Esophagus squamous epithelium (tissue), 5 donors: ENCODE measurements around the gene KRTAP6-2. TPM values are rescaled to one million over a fixed set of nuclear protein-coding genes. Genes with fewer than 3 reads are reported as not detected.

ENCODE experiments used
- DNase-seq: peaks from one replicate; lab custom pipeline; 2025; lab: John Stamatoyannopoulos, UW
- H3K27ac ChIP-seq, 4 donors: fragments of 200-600 bp; sonication (generic); one replicate each; pipeline ENCODE4 v1.5.1; 2016 to 2019; ENCODE audit warnings: mild to moderate bottlenecking in 1 of 4
- H3K27me3 ChIP-seq, 4 donors: fragments of 200-600 bp; sonication (generic); 1 replicate in 3 of 4; 2 replicates in 1 of 4; pipeline versions ENCODE4 v1.5.1 to v1.6.0; 2017 to 2021; ENCODE audit warnings: antibody characterized with exemption in 1 of 4
- H3K36me3 ChIP-seq, 3 donors: fragments of 200-600 bp; sonication (generic); one replicate each; pipeline ENCODE4 v1.5.1; 2016 to 2019
- H3K4me1 ChIP-seq, 3 donors: fragments of 200-600 bp; sonication (generic); one replicate each; pipeline ENCODE4 v1.5.1; 2017 to 2019
- H3K4me3 ChIP-seq, 4 donors: fragments of 200-600 bp; sonication (generic); 1 replicate in 3 of 4; 2 replicates in 1 of 4; pipeline ENCODE4 v1.5.1; 2016 to 2019; ENCODE audit warnings: mild to moderate bottlenecking in 2 of 4, moderate library complexity in 1 of 4
- H3K9me3 ChIP-seq, 3 donors: fragments of 200-600 bp; sonication (generic); one replicate each; pipeline ENCODE4 v1.5.1; 2016 to 2019
- CTCF ChIP-seq, 6 experiments: fragments of 450-650 bp in 4 of 6; fragments of 200-600 bp in 2 of 6; sonication (generic) in 2 of 6; IDR thresholded peaks; one replicate each; pipeline ENCODE4 v1.5.1; 2016 to 2019; ENCODE audit warnings: antibody characterized with exemption in 6 of 6, mild to moderate bottlenecking in 4 of 6, moderate library complexity in 4 of 6
- POLR2A ChIP-seq, 4 donors: fragments of 450-650 bp; IDR thresholded peaks; one replicate each; pipeline ENCODE4 v1.6.1; 2017; ENCODE audit warnings: antibody characterized with exemption in 4 of 4, mild to moderate bottlenecking in 4 of 4, moderate library complexity in 3 of 4
- WGBS, 2 donors: methylation state at CpG; one replicate each; pipeline ENCODE4 v1.1.5; 2018; 5-methylcytosine and 5-hydroxymethylcytosine counted together
- intact Hi-C: fragments of 100-400 bp; cut with DNase I; formaldehyde crosslinking; loops from one replicate; pipeline ENCODE4 v1.15.0; 2022
- total RNA-seq, 4 donors: library from RNA; depleted of rRNA; stranded (reverse); fragments of >200 nt; gene quantifications; one replicate each; pipeline ENCODE4 v1.1.0, GENCODE V29; 2016
- donor health status: DM: yes; HTN: yes; CAD: no.

Gene KRTAP6-2
- total RNA-seq, 4 donors from 2014 or later = not detected

GRCh38 chr21:30580132-30580531 lies 18.6 kb downstream of the KRTAP6-2 start:
- Histone ChIP-seq H3K4me3 (no peak overlapping the region), H3K27me3 (no peaks in the 10 kb centered on the region), H3K36me3 (no peaks in the 10 kb centered on the region), H3K9me3 (no peaks in the 10 kb centered on the region), H3K27ac (no peak overlapping the region), H3K4me1 (no peaks in the 10 kb centered on the region)
- intact Hi-C loops = no loop called here
- no peak for DNase-seq
- TF ChIP-seq POLR2A (IDR thresholded peaks at IDR 0.05) (no peak), CTCF (IDR thresholded peaks at IDR 0.05) (no peak)
- 39 to 49% methylated on average over 3 of the region's 3 CpGs for WGBS, 2 donors

DNA sequence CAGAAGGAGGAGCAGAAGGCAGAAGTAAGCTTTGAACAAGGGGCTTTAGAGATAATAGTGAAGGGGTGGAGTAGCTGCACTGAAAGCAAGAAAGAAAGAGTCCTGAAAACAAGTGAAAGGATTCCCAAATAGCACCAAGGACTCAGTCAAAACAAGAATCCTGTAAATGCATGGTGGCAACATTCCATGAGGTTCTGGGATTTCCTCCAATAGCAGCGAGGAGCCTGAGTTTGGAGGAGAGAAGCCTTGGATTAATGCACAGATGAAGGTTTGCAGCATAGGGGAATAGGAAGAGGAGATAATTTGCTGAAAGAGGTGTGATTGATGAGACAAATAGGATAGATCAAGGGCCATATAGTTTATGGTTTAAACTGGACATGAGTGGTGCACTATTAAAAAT lies 19.4 kb downstream of the KRTAP6-2 start:
- H3K27ac ChIP-seq = no peak overlapping the region
- no peaks in the 10 kb centered on the region for H3K27me3 ChIP-seq
- H3K4me1 ChIP-seq = no peaks in the 10 kb centered on the region
- no peak for TF ChIP-seq POLR2A (IDR thresholded peaks at IDR 0.05)
- no peak for TF ChIP-seq CTCF (IDR thresholded peaks at IDR 0.05)
- intact Hi-C loops = no loop called here
- H3K4me3 ChIP-seq = no peak overlapping the region
- no peaks in the 10 kb centered on the region for H3K9me3 ChIP-seq
- no peak for DNase-seq
- 33 to 48% methylated on average over 1 of the region's 1 CpG for whole genome bisulfite sequencing, 2 donors
- no peaks in the 10 kb centered on the region for H3K36me3 ChIP-seq

DNA sequence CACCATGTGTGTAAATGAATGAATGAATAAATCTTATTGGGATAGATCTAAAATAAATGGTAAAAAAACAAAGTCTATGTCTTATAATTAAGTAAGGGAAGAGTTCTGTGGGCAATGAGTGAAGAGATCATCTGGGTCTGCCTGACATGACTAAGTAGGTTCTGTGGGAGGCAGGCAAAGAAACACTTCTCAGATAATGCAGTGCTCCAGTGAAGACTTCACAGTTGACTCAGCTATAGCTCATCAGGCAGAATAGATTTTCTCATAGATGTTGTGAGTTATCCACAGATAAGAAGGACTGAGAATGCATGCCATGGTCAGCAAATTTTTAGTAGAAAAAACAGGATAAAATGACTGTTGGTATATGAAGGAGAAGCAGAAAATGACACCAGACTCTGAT lies 20.9 kb downstream of the KRTAP6-2 start:
- intact Hi-C loops = no loop called here
- Histone ChIP-seq H3K27ac (no peak overlapping the region), H3K36me3 (no peaks in the 10 kb centered on the region), H3K27me3 (no peaks in the 10 kb centered on the region), H3K4me3 (no peak overlapping the region), H3K4me1 (no peaks in the 10 kb centered on the region), H3K9me3 (no peaks in the 10 kb centered on the region)
- TF ChIP-seq CTCF (IDR thresholded peaks at IDR 0.05) = no peak
- no peak for TF ChIP-seq POLR2A (IDR thresholded peaks at IDR 0.05)
- no peak for DNase-seq

GRCh38 chr21:30567617-30568016 lies 31.1 kb downstream of the KRTAP6-2 start:
- Histone ChIP-seq H3K27me3 (no peaks in the 10 kb centered on the region), H3K9me3 (no peaks in the 10 kb centered on the region), H3K4me1 (no peaks in the 10 kb centered on the region), H3K4me3 (no peak overlapping the region), H3K27ac (no peak overlapping the region), H3K36me3 (no peaks in the 10 kb centered on the region)
- intact Hi-C loops = no loop called here
- TF ChIP-seq CTCF (IDR thresholded peaks at IDR 0.05) (no peak), POLR2A (IDR thresholded peaks at IDR 0.05) (no peak)
- no peak for DNase-seq

DNA sequence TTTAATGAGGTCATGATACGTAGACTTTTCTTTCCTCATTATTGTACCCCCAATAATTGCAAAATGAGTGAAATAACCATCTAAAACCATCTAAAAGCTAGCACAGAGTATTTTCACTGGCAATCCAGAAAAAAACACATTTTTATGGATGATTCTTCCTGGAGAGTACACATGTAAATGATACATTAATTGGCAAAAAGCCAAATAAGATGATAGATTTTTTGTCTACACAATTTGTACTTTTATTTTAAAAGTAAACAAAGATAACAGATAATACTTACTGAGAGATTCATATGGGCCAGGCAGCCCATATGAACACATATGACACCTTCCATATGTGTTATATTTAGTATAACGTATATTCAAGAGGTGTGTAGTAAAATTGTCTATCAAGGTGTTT lies 35.1 kb downstream of the KRTAP6-2 start:
- H3K9me3 ChIP-seq = no peaks in the 10 kb centered on the region
- DNase-seq = no peak
- 68 to 79% methylated on average over 2 of the region's 2 CpGs for WGBS, 2 donors
- no peak overlapping the region for H3K4me3 ChIP-seq
- H3K27me3 ChIP-seq = no peaks in the 10 kb centered on the region
- H3K27ac ChIP-seq = no peak overlapping the region
- intact Hi-C loops = no loop called here
- no peaks in the 10 kb centered on the region for H3K36me3 ChIP-seq
- no peak for TF ChIP-seq CTCF (IDR thresholded peaks at IDR 0.05)
- TF ChIP-seq POLR2A (IDR thresholded peaks at IDR 0.05) = no peak
- no peaks in the 10 kb centered on the region for H3K4me1 ChIP-seq
